K562 treated with DMSO at 1 percent for 48 hours (cell line): ENCODE data around the gene SLC34A1. TPM values are rescaled to one million over a fixed set of nuclear protein-coding genes. Genes with fewer than 3 reads are reported as not detected.

ENCODE experiments used
- total RNA-seq: library from RNA; unstranded; fragments of 300-600 nt; gene quantifications from 2 replicates; pipeline ENCODE4 v1.2.3, GENCODE V29; 2022; ENCODE audit warnings: low replicate concordance; ENCODE audit errors: extremely low read depth

SLC34A1 gene, protein sequence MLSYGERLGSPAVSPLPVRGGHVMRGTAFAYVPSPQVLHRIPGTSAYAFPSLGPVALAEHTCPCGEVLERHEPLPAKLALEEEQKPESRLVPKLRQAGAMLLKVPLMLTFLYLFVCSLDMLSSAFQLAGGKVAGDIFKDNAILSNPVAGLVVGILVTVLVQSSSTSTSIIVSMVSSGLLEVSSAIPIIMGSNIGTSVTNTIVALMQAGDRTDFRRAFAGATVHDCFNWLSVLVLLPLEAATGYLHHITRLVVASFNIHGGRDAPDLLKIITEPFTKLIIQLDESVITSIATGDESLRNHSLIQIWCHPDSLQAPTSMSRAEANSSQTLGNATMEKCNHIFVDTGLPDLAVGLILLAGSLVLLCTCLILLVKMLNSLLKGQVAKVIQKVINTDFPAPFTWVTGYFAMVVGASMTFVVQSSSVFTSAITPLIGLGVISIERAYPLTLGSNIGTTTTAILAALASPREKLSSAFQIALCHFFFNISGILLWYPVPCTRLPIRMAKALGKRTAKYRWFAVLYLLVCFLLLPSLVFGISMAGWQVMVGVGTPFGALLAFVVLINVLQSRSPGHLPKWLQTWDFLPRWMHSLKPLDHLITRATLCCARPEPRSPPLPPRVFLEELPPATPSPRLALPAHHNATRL
- total RNA-seq, result not detected in 2 replicates

GRCh38 chr5:177384134-177384533 is at the start of gene SLC34A1:
Gene SLC34A1, plus strand, starts transcription at chr5:177384434. Its CDS starts 1,308 bp downstream, at chr5:177385742.

GRCh38 chr5:177351392-177352329 is 32.6 kb upstream of the SLC34A1 start, which contains the start of gene LMAN2:
Gene LMAN2, minus strand, starts transcription at chr5:177351668. Its CDS starts 21 bp downstream, at chr5:177351647.

GRCh38 chr5:177357459-177358351 is 26.5 kb upstream of the SLC34A1 start, which contains the start of gene RGS14:
Gene RGS14, plus strand, starts transcription at chr5:177357924. Its CDS starts 101 bp downstream, at chr5:177358025.

GRCh38 chr5:177399997-177400868 is 16.0 kb downstream of the SLC34A1 start, which contains the start of gene PFN3:
Gene PFN3, minus strand, starts transcription at chr5:177400661. Its CDS starts 85 bp downstream, at chr5:177400576.

GRCh38 chr5:177409043-177409801 is 25.0 kb downstream of the SLC34A1 start, which contains the start of gene F12:
Gene F12, minus strand, starts transcription at chr5:177409564. Its CDS starts 37 bp downstream, at chr5:177409527.

DNA sequence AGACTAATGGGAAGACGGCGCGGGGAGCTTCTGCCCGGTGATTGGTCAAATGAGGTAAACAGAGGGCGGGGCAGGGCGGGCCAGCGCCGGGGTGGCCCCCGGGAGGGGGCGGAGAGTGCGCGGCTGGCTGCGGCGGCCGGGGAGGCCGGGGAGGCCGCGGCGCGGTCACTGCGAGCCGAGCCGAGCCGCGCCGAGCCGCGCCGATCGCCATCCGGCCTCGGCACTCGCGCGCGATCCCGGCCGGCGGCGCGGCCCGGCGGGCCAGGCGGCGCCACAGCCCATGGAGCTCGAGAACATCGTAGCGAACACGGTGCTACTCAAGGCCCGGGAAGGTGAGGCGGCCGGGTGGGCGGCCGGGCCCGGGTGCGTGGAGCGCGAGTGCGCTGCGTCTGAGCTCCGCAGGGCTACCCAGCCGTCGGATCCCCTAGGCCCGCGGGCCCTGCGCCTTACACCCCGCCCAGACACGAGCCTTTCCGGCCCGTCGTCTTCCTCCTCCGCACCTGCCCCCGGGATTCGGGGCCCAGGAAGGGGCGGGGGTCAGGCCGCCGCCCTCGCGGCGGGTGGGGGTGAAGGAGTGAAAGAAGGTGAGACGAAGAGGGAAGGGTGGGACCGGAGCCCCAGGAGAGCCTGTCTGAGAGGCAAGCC is 42.5 kb downstream of the SLC34A1 start, which contains the start of gene GRK6:
Gene GRK6 (plus strand): TSS at position 111 of the 645 bp plus-strand sequence. CDS start 170 bp downstream, at position 281.

GRCh38 chr5:177446200-177447065 is 62.2 kb downstream of the SLC34A1 start, which contains the start of gene PRR7:
Gene PRR7, plus strand, starts transcription at chr5:177446814. Its CDS starts 8,254 bp downstream, at chr5:177455068.

Other genes starting within 250 kb of the SLC34A1 start
- gene RAB24, start 80.7 kb upstream of the SLC34A1 start, total RNA-seq, result not detected in 2 replicates
- not detected in 2 replicates for gene PRELID1, start 80.6 kb upstream of the SLC34A1 start, total RNA-seq
- gene MXD3, start 72.5 kb upstream of the SLC34A1 start, total RNA-seq, result not detected in 2 replicates
- gene LMAN2, start 32.8 kb upstream of the SLC34A1 start, total RNA-seq, result 1,046 TPM in 1 of 2 replicates, not detected in the other
- not detected in 2 replicates for gene RGS14, start 26.5 kb upstream of the SLC34A1 start, total RNA-seq
- gene PFN3, start 16.2 kb downstream of the SLC34A1 start, total RNA-seq, result not detected in 2 replicates
- not detected in 2 replicates for gene F12, start 25.1 kb downstream of the SLC34A1 start, total RNA-seq
- not detected in 2 replicates for gene GRK6, start 42.2 kb downstream of the SLC34A1 start, total RNA-seq
- gene PRR7, start 62.4 kb downstream of the SLC34A1 start, total RNA-seq, result not detected in 2 replicates
- gene DBN1, start 89.2 kb downstream of the SLC34A1 start, total RNA-seq, result not detected in 2 replicates
- not detected in 2 replicates for gene PDLIM7, start 113.2 kb downstream of the SLC34A1 start, total RNA-seq
- gene DOK3, start 125.4 kb downstream of the SLC34A1 start, total RNA-seq, result not detected in 2 replicates
- gene DDX41, start 132.5 kb downstream of the SLC34A1 start, total RNA-seq, result not detected in 2 replicates
- not detected in 2 replicates for gene FAM193B, start 170.1 kb downstream of the SLC34A1 start, total RNA-seq
- gene TMED9, start 207.8 kb downstream of the SLC34A1 start, total RNA-seq, result 295 TPM in 1 of 2 replicates, not detected in the other
- gene B4GALT7, start 215.7 kb downstream of the SLC34A1 start, total RNA-seq, result not detected in 2 replicates